ENCODE results near the gene CRYGN.

The CRYGN gene

DNA sequence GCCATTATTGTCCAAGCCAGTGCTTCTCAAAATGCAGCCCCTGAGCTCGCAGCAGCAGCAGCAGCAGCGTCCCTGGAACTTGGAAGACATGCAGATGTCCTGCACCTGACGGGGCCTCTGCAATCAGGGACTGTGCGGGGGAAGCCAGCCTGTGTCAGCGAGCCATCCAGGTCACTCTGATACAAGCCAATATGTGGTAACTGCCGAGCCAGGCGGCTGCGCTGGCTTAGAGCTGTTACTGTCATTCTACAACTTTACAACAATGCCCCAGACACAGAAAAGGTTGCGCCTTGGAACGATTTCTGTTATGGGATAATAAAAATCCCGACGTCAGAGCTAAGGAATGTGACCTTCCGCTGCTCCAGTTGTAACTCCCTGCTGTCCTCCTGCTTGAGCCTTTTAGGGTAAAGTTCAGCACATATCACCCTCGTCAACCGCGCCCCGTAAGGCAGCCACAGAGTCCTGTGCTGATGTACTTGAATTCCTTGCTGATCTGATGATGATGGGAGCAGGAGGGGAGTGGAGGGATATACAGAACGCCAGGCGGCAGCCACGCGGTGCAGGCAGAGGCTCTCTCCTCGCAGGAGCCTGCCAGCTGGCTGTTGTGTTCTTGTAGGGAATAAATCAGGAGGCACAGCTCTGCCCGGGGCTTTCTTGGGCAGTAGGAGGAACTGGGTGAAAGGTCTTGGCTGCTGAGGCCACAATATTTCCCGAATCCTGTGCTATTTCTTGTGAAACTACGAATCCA, 20.0 kb upstream of the CRYGN start:
- no peak for DNase-seq (ENCODE audit: low read depth)

DNA sequence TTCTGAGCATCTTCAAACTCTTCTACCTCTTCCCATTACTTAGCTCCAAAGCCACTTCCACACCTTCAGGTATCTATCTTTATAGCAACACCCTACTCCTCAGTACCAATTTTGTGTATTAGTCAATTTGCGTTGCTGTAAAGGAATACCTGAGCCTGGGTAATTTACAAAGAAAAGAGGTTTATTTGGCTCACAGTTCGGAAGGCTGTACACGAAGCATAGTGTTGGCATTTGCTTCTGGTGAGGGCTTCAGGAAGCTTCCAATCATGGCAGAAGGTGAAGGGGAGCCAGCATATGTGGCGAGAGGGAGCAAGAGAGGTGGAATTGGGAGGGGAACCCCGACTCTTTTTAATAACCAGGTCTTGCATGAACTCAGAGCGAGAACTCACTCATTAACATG, 17.6 kb upstream of the CRYGN start:
- DNase-seq (ENCODE audit: low read depth): no peak

GRCh38 chr7:151456782-151457181, 16.8 kb upstream of the CRYGN start:
- no peak for DNase-seq (ENCODE audit: low read depth)

DNA sequence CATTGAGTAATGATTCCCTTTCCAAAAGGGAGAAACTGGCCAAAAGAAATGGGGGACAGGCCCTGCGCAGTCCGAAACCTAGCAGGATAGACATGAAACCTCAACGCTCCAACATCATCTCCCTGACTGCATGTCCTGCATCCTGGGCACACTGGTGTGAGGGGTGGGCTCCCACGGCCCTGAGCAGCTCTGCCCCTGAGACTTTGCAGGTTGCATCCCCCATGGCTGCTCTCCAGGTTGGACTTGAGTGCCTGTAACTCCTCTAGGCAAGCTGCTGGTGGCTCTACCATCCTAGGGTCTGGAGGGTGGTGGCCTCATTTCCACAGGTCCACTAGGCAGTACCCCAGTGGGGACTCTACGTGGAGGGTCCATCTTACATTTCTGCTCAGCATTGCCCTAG, 16.3 kb upstream of the CRYGN start:
- DNase-seq (ENCODE audit: low read depth): no peak

DNA sequence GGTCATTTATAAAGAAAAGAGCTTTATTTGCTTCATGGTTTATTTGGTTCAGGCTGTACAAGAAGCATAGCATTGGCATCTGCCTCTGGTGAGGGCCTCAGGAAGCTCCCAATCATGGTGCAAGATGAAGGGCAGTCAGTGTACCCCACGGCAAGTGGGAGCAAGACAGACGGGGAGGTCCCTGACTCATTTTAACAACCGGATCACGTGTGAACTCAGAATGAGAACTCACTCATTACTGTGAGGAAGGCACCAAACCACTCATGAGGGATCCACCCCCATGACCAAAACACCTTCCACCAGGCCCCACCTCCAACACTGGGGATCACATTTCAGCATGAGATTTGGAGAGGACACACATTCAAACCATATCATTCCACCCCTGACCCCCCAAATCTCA, 15.7 kb upstream of the CRYGN start:
- no peak for DNase-seq (ENCODE audit: low read depth)

GRCh38 chr7:151454932-151455530, 15.1 kb upstream of the CRYGN start:
- DNase-seq (ENCODE audit: low read depth): no peak

DNA sequence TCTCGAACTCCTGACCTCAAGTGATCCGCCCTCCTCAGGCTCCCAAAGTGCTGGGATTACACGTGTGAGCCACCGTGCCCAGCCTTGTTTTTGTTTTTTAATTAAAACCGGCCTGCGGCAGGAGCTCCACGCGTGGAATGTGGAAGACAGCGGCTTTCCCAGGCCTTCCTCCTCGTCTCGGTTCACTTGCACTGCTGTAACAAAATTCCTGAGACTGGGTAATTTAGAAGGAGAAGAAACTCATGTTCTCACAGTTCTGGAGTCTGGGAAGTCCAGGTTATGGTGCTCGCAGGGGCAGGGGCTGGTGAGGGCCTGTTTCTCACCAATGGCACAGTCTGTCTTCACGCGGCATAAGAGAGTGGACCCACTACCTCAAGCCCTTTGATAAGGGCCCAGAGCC, 14.4 kb upstream of the CRYGN start:
- DNase-seq (ENCODE audit: low read depth): no peak

- no peak for DNase-seq (ENCODE audit: low read depth)
These were observed 13.4 kb upstream of the CRYGN start for GRCh38 chr7:151453326-151453791.

DNA sequence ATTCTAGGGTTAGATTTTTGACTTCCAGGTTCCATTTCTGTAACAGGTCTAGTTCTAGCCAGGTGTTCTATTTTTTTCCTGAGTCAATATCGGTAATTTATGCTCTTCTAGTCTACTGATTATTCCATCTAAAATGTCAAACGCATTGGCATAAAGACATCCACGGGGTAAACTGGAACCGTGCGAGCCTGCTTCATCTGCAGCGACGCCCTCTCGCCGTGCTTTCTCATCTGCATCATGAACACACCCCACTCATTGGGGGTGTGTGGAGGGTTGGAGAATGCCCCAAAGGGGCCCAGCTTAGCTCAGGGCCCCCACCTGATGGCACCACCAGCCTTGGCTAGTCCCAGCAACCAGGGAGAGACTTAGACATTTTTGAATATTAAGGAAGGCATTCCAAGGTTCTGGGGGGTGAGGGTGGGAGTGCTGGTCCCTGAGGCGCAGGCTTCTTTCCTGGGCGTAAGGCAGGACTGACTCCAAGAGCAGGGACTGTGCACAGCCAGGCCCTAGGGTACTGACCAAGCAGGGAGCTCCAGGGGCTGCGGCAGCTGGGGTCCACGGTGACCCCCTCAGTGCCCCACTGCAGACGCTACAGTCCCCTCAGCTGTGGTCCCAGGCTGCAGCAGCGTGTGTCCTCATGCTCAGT, 12.9 kb upstream of the CRYGN start:
- DNase-seq (ENCODE audit: low read depth): no peak

DNA sequence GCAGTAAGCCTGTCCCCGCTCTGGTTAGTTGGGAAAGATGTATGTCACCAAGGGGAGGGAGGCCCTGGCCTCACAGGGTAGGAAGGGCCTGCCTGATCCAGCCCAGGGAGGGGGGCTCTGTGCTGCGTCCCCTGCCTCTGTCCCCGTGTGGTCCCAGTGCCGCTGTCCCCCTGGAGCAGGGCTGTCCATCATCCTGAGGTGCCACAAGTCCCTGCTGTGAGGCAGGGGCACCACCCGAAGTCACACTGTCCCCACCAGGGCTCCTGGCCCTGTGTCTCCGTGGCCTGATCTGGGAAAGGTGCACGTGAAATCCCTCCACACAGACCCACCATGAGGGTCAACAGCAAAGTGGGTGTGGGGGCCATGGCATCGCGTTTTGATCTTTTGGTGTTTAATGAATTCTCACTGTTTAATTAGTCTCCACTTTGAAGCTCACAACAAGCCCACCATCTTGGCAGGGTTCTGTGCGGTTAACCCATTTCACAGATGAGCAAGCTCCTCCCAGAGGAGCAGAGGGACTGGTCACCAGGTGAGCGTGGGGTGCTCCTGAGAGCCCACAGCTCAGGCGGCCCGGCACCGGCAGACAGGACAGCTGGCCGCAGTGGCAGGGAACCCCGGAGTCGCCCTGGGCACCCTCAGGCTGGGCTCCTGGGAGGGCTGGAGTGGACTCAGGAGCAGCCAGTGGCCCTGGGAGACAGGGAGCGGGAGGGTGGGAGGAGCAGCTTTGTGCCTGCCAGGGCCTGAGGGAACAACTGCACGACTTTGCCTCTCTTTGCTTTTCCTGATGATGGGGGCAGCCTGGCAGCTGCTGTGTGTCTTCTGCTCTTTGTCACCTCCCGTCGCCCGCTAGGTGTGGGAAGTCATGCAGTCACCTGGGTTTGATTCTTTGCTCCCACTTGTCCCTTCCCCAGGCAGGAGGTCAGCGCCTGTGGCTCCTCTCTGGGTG, 12.0 kb upstream of the CRYGN start:
- no peak for DNase-seq (ENCODE audit: low read depth)

DNA sequence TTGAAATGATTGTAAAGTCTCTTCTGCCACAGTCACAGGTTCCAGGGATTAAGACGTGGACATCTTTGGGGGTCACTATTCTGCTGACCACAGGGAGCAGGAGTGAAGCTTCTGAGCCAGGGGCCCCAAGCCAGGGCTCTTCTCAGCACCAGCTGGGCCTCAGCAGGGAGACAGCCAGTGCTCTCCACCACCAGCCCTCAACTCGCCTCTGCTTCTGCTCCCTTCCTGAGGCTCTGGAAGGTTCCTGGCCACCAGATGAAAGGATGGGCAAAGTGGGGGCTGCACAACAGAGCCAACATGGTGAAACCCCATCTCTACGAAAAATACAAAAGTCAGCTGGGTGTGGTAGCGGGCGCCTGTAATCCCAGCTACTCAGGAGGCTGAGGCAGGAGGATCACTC, 11.2 kb upstream of the CRYGN start:
- DNase-seq (ENCODE audit: low read depth): no peak

DNA sequence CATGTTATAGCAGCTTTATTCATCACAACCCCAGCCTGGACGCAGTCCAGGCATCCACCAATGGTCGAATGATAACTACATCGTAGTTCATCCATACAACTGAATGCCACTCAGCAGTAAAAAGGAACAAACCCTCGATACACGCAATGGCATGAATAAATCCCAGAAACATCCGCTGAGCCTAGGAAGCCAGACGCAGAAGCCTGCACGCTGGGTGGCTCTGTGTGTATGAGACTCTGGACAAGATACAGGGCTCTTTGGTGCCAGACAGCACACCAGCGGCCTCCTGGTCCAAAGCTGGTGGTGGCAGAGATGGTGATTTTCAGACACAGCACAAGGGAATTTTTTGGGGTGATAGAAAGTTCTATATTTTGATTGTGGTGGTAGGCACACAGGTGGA, 10.0 kb upstream of the CRYGN start:
- no peak for DNase-seq (ENCODE audit: low read depth)

- no peak for DNase-seq (ENCODE audit: low read depth)
These were observed 8.6 kb upstream of the CRYGN start for GRCh38 chr7:151448261-151449252.

GRCh38 chr7:151447901-151448260, 7.9 kb upstream of the CRYGN start:
- DNase-seq (ENCODE audit: low read depth): no peak

DNA sequence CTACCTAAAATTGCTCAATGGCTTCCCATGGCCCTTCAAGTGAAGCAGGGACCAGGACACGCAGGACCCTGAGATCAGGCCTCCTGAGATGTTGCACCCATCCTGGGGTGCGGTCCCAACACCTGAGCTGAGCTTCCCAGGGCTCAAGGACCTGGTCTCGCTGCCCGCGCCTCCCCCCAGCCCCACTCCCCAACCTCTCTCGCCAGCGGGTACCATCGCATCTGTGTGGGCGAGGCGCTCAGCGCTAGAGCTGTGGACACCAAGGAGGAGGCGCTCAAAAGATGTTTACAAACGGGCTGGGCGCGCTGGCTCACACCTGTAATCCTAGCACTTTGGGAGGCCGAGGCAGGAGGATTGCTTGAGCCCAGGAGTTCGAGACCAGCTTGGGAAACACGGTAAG, 7.4 kb upstream of the CRYGN start:
- DNase-seq (ENCODE audit: low read depth): no peak

DNA sequence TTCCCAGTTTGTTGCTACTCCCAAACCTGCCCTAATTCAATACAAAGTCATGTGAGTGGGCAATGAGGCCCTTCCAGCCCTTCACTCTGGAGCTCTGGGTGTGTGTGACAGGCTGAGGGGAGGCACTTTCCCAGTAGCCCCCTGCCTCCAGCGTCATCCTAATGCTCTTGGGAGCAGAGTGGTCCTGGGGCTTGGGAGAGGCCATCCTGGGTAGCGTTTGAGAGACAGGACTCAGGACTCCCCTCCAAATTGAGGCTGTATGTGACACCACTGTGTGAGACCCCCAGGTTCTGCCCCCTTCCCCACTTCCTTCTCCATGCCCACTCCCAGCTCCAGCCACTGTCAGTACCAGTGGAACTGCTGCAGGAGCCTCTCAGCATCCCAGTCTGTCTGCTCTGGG, 6.5 kb upstream of the CRYGN start:
- no peak for DNase-seq (ENCODE audit: low read depth)

DNA sequence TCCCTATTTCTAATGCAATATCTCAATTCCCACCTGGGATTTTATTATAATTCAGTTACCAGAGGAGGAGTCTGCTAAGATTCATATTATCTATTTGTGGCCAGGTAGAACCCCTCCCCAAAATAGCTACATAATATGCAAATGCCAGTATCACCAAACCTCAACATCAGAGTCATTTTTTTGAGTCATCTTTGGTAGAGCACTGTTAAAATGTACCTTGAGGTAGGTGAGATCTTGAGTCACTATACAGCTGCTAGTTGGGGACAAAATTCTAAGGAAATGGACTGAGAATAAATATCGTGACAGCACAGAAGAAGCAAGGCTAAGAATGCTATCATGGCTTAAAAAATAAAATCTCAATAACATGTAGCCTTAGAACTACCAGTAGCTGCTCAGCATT, 4.7 kb upstream of the CRYGN start:
- no peak for DNase-seq (ENCODE audit: low read depth)

DNA sequence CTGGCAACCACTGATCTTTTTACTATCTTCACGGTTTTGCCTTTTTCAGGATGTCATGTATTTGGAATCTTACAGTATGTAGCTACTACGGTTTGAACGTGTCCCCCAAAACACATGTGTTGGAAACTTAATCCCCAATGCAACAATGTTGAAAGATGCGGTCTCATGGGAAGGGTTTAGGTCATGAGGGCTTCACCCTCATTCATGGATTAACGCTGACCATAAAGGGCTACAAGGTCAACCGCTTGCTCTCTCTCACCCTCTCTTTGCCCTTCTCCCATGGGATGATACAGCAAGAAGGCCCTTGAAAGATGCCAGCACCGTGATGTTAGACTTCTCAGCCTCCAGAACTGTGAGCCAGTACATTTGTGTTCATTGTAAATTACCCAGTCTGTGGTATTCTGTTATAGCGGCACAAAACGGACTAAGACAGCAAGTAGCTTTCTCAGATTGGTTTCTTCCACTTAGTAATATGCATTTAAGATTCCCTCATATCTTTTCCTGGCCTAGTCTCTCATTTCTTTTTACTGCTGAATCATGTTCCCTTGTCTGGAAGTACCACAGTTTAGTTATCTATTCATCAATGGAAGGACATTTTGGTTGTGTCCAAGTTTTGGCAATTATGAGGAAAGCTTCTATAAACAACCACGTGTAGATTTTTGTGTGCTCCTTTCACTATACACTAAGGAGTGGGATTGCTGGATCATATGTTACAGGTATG, 3.0 kb upstream of the CRYGN start:
- DNase-seq (ENCODE audit: low read depth): no peak

DNA sequence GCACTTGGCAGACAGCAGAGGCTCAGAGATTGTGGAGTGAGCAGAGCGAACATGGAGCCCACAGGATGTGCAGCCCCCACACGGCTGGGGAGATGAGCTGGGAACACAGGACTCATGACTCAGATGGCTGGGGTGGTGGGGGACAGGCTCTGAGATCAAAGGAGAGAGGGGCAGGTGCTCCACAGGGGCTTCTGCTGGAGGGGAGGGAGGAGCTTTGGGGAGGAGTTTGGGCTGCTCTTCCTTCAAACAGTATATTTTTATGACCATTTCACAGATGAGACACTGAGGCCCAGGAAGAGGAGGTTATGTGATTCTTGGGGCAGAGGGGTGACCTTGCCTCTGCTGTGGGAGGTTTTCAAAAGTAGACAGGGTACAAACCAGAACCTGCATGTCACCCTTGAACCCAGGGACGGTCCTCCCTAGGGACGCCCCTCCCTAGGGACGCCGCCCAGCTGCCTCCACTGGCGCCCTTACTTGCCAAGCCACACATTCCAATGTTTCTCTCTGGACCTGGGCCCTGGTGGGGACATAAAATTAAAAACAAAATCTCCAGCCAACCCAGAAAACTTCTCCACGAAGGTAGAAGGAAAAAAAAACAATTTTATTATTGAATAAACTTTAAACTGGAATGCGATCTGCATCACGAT, 981 bp upstream of the CRYGN start:
- no peak for DNase-seq (ENCODE audit: low read depth)
